ENCODE data around the gene RAP1GAP.
"Not testable (repeated sequence)": the region's sequence is repeated elsewhere in the genome, so short reads cannot be mapped to it uniquely, and the experiment has no call there.

The RAP1GAP gene

DNA sequence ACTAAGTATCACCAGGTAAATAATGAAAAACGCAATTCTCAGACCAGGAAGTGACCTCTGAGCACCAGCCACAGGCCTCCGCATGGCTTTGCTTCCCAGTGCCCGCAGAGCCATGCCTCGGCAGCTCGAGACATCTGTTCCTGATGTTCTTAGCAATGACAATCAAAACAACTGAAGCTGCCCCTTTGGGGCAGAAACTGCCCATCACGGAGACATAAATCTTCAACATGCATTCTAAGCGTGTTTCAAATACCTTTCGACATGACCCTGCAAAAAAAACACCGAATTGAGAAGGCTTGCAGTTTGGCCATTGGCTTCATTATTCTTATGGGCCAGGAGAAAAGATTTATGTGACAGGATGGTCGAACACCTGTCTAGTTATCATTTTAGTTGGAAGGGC is 5.8 kb upstream of the RAP1GAP start:
- no peak for DNase-seq

DNA sequence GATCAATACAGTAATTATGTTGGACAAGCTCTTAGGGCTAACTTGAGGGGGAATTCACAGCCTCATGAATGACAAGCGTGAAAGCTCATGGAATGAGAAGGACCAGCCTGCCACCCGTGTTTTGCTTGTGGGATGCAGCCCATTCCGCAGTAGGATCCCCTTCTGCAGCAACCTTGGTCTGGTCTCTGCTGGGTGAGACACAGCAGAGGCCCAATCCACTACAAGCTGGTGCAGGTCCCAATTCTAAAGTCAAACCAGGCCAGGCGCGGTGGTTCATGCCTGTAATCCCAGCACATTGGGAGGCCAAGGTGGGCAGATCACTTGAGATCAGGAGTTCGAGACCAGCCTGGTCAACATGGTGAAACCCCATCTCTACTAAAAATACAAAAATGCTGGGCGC is 4.7 kb upstream of the RAP1GAP start:
- DNase-seq = not testable (repeated sequence)

DNA sequence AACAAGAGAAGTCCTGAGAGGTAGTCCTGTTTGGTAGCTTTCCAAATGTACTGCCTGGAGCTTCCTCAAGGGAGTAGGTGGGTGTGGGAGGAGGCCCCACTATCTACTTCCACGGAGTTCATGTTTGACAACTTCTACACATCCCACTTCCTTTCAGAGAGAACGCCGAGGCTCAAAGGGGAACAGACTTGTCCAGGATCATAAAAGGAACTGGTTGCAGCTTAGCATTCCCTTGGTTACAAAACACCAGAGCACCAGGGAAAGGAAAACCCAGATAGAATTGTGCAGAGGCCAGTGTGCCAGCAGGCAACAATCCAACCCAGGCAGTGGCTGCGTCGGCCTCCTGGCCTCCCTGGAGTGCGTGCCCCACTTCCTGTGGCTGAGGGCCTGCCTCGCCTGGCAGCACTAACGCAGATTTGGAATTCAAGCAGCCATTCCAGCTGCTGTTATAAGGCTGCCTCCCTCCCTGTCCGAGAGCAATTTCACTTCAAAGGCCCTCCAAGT is 4.2 kb upstream of the RAP1GAP start:
- peak; percentile 76 for DNase-seq

DNA sequence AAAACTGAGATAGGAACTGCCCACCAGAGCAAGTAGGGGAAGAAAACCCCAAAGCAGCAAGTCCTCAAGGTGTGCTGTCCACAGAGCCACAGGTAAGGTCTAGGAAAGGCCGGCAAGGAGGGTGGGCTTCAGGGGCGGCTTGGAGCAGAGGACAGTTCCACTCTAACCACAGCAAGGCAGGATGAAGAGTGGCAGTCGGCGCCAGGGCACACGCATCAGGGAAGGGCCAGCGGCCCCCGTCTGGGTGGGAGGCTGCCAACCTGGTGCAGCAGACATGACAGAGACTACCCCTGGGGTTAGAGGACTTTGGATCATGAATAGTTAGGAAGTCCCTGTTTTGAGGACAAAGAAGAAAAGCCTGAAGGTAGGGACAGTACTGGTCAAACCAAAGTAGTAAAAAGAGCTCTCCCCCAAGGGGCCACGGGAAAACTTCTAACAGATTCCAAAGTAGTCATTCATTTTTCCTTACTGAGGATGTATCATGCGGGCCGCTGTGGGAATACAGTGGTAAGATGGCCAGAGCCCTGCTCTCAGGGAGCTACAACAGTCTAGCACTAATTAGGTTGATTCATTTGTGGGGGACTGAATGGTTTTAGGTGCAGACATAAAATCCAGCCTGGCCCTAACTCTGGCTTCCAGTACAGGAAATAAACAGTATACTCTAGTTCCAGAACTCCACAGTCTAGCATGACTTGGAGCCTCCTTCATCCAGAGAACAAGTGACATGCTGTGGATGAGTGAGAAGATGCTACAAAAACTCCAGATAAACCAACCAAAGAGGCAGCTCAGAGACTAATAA is 3.5 kb upstream of the RAP1GAP start:
- peak; percentile 72 for DNase-seq

DNA sequence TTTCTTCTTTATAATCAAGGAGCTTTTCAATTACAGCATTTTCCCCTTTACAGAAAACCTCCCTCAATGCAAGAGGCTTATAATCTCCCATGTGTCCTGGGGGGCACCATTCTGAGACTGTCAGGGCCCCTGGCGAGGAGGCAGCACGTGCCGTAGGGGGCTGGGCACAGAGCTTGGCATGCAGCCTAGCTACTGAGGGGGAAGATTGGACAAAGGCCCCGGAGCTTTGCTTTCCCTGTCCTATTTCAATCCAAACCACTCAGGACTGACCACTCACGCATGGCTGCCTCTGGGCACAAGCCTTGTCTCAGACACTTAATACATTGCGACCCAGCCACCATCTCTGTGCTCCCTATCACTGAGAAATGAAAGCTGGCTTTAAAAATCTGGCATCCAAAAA is 2.8 kb upstream of the RAP1GAP start:
- no peak for DNase-seq

DNA sequence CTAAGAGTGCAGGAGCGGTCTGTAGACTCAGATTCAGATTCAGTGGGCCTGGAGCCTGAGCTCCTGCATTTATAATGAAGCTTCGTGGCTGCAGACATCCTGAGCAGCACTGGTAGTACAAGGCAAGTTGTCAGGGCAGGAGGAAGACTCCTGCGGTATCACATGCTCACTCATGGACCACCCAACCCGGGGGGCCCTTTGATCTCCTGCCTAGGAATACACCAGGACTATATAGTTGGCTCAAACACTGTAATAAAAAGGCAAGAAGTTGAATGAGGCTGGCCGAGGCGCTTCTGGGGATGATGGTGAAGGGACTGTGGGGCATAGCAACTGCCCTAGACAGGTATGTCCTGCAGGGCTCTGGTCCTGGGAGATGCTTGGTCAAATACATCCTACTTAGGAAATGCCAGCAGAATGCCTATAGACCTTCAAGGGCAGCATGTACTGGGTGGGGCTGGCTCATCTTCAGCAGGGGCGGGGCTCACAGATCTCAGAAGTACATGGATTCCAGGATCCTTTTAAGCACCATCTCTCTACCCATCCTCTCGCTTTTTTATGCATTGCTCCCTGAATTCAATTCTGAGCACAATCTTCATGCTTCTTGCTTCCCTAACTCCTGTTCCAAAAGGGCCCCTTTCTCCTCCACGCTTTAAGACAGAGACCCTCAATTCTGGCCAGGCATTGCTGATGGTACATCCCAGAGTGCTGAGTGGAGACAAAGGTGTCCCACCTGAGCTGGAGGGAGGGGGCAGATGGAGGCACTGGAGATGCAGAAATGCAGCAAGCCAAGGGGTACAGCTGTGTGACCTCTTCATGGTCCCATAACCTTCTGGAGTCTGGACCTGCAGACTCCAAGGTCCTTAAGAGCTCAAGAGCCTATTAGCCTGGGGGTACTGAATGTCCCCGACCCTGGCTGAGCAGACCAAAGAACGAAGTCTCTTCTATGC is 2.1 kb upstream of the RAP1GAP start:
- DNase-seq = no peak

DNA sequence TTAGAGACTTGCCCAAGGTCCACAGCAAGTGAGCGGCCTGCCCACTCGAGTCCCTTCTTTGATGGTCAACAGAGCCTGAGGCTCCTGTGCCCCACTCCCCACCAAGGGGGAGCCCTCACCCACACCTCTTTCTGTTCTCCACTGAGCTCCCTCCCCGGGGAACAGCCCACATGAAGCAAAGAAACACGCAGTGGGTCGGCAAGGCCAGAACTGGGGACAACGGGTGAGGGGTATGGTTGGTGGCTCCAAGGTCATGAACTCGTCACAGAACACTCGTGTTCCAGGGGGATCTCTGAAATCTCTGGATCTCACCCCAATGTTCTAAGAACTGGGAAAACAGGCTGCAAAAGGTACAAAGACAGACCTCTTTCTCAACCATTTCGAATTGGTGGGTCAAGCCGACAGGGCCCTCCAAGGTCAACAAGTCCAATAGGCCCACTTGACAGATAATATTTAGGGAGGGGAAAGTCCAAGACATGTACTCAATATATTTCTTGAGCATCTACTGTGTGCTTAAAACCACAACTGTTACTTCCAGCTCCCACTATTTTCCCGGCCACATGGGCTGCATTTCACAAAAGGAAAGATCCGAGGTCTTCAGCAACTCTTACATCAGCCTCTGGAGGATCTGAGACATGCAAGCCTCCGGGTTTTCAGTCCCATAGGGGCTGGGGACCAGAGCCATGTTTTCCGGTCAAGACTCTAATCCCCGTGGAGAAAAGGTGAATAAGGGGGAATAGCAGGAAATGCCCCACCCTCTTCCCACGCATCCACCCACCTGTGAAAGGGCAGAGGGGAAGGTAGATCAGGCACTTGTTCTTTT is 1.1 kb upstream of the RAP1GAP start:
- DNase-seq = no peak

DNA sequence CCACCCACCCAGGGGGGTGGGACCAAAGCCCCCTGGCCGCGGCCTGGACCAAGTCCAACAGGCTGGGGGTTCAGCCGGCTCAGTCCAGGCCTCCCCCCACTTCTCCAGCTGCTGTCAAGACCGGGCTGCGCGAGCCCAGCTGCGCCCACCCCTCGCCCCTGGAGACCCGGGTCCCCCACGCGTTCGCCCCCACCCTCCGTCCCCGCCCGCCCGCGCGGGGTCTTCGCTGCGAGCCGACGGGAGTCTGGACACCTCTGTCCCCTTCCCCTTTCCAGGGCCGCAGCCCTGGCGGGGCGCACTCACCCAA is 253 bp downstream of the RAP1GAP start:
- DNase-seq = no peak

DNA sequence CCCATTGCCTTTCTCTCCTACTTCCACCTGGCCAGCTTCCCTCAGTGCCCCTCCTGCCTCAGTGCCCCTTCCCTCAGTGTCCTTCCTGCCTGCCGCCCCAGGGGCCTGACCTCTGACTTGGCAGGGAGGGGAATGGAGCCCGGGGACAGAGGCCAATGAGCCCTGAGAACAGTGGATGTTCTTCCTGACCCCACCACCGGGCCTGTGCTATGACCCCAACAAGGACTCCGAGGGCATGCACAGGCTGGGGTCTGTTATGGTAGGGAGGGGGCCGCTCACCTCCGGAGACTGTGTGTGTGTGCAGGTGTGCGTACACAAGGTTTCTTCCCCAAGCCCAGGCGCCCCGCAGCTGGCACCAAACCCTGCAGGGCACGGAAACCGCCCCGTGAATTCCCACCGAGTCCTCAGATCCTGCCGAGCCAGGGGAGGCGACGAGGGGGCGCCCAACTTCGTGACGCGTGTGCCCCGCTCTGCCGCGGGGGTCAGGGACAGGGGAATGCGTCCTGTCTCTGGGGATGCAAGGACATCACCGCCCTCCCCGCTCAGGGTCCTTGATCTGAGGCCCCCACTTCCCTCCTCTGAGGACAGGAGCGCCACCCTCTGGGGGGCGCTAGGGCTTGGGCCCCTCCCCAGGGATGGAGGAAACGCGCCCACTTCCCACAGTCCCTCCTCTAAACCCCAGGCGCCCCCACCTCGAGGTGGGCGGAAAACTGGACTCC is 766 bp downstream of the RAP1GAP start:
- no peak for DNase-seq

DNA sequence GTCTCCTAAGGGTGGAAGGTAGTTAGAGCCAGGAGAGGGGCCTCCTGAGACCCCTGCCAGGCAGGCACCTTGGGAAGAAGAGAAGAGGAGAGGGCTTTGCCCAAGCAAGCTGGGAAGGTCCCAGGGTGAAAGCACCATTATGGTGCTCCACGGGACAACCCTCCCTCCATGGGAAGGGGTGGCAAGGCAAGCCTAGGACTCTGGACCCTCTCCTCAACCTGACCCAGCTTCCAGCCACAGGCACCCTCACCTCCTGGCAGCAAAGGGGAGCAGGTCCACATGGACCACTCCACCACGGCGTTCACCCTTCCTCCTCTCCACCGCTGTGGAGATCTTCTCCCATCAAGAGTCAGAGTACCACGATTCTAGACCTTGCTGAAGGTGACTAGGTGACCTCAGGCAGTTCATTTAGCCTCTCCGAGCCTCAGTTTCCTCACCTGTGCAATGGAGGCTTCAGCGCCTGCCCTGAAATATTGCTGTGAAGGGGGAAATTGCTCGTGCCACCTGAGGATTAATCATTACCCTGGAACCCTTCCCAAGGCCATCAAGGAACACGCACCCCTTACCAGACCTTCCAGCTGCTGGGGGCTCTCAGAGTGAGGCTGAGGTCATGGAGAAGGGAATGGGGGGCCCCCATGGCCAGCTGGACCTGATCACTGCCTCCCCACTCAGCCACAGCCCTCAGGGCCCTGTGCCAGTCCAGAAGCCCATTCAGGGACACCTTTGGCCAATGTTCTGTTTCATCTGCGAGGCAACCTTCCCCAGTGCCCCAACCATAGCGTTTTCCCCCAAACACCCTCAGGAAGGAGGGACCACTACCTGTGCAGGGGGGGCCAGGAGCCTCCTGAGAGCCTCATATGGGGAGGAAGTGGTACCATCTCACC is 1.6 kb downstream of the RAP1GAP start:
- DNase-seq = no peak

DNA sequence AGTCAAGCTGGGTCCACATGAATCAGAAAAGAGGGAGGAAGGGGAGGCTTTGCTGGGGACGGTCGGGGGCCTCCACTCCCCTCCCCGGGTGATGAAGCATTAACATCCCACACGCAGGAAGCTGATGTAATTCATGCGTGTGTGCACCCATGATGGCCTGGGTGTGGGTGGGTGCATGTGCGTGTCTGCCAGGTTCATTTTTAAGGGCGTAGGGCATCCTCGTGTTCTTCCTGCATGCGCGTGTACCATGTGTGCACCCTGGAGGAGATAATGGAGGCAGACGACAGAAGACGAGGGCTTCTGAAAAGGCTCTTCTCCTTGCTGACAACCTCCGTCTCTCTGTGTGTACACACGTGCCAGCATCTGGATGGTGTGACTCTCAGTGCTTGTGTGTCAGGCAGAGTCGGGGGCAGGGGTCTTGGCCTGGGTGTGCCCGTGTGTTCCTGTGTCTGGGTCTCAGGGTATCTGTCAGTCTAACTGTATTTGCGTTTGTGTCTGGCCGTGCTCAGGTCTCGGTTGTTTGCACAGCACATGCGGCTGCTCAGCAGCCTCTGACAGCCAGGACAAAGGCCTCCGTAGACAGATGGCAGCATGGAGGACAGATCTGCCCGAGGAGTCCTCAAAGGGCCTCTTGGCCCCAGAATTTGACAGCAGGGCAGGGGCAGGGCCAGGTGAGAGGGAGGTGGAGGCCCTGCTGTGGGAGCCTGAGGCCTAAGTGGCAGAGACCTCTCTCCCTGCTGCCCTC is 2.4 kb downstream of the RAP1GAP start:
- peak; percentile 15 for DNase-seq

DNA sequence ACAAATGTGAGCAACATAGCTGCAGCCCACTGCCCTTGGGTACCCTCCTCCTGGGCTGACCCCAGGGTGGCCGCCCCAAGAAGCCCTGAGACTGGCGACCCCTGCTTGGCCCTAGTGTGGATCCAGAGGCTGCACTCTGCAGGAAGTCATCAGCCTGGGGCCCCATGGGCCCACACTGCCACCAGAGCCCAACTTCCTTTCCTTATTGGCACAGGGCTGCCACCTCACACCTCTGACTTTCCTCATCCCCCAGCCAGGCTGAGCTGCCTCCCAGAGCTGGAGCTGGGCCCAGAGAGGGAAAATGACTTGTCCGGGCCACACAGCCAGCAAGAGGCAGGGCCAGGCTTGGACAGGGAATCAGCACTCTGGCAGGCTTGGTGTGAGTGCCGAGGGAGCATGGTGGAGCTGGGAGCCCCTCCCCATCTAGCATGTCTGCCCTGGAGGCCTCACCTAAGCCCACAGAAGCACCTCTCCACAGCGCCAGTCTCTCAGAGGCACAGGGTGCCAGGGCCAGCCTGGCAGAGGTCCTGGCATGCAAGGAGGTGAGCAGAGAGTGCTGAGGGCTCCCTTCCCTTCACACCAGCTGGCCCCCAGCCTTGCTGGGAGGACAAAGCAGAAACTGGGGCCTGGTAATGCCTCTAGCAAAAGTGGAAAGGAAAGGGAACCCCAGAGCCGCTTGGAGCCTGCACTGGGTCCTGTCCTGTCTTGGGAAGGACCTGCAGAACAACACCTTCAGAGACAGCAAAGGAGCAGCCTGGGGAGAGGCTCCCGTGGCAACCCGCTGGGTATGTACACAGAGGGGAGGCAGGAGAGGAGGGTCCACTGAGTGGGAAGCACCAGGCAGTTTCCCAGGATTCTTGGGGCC is 3.2 kb downstream of the RAP1GAP start:
- DNase-seq = peak; percentile 22

DNA sequence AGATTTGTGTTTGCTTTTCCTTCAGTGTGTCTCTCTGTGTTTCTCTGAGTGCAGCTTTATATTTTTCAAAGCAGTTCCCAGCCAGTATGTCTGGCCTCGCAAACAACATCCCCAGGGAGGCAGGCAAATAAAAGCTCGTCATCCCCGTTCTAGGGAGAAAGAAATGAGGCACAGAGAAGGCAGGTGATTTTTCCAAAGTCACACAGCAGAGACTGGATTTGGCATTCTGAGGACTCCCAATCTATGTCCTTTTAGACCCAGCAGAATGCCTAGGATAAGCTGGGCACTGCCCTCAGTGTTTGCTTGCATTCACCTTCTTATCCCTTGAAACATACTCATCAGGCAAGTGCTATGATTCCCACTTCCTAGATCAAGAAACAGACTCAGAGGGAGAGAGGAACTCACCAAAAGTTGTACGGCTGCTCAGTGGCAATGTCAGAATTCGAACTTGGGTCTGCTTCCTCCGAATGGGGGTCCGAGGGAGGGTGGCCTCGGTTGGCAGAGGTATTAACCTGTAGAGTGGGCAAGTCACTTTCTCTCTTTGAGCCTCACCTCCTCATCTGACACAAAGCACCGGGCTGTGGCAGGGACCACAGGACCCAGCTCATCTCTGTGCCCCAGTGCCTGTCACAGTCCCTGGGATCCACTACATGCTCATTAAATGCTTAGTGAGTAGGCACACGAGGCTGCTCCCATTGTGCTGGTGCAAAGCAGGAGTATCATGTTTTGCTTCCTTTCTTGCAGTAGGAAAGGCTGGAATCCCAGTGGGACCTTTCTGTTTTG is 4.2 kb downstream of the RAP1GAP start:
- no peak for DNase-seq

DNA sequence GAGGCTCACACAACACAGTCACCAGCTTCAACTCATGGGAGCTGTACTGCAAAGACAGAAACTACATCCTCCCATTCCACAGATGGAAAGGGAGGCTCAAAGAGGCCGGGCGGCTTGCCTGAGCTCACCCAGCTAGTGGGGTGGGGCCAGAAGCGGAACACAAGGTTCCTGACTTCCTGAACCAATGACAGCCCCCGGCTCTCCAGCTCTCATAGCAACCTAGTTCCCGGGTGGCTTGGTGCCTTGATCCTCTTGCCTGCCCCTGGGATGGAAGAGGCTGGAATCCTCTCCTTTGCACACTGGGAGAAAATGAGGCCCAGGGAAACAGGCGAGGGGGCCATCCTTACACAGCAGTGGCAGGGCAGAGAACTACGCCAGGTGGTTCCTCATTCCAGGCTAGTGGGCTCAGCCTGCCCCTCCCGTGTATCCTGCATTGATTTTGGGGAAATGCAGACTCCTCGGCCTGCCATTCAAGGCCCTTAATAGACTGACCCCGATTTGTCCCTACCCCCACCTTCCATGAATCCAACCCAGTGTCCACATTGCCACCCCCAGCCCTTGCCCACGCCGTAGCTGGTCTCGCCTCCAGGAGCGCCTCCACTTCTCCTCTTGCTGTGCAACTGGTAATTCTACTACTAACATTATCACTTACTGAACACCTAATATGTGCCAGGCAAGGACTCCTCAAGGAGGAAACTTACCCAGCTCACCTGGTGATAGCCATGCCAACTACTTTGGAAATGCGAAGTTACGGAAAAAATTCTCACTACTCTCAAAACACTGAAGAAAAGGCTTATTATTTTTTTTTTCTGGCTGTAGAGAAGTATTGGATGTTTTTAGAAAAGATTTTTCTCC is 5.0 kb downstream of the RAP1GAP start:
- no peak for DNase-seq

DNA sequence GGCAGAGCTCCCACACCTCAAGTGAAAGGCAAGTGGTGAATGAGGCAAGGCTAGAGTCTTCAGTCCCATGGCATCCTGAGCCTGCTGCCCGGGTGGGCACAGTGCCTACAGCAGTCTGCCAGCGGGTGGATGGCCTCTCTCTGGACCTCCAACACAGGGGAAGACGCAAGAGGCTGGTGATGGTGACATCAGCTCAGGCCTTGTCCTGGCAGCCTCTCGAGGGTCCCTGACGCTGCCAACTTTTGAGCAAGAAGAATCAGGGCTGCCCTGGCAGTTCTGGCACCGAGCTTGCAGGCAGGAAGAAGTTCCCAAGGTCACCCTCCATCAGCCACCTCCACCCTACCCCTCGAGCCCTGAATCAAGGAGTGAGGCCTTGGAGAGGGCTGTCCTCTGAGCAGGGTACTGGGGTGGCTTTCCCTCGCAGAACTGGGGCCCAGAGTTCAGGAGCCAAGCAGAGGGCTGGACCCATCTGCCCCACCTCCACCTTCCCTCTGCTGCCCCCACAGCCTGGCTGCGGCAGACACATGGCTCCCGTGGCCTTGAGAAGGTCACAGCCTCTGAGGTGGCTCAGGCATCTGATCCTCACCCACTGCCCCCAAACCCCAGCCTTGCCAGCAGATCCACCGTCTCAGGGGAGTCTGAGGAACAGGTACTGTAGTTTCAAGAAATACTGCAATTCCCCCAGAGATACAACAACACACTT is 5.8 kb downstream of the RAP1GAP start:
- DNase-seq = no peak

DNA sequence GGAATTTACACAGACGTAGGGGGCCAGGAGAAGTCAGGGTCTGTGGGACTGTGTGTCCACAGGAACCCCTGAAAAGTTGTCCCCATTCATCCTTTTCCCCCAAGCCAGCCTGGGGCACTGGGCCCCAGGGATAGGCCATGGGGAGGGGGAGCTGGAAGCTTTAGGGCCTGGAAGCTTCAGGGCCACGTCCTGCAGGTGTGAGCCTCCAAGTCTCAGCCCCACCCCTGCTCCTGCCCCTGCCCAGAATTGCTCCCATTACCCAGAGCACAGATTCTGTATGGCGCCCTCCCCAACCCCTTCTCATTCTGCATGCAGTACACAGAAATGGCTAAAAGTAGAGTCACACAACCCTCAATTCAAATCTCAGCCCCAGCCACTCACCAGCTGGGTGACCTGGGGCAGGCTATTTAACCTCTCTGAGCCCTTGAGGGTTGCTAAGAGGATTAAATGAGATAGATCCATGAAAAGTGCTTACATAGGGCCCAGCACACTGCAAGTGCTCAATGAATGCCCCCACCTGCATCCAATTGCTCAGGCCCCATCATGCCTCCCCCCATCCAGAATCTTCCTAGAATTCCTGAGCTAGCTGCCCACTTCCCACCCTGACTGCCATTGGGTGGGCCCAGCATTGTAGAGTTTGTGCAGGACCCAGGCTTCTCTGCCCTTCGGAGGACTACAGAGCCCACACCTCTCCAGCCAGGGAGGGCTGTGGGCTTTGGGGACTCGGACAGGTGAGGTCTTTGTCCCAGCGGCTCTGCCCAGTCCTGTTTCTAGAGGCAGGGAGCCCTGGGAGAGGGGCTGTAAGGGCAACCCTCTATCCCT is 6.5 kb downstream of the RAP1GAP start:
- DNase-seq = no peak
